Neural cell (in vitro differentiated cells): ENCODE results near the gene KRTAP5-1. TPM values are rescaled to one million over a fixed set of nuclear protein-coding genes. Genes with fewer than 3 reads are reported as not detected.

Experiments
- H2AFZ ChIP-seq: fragments of 200-600, 300-800 bp; sonication (generic), shearing (Covaris generic); 2 replicates; pipeline ENCODE4 v1.6.0; 2014; ENCODE audit warnings: low read depth, mild to moderate bottlenecking, antibody characterized with exemption, low read length, moderate library complexity
- H3F3A ChIP-seq: fragments of 200-600 bp; shearing (Covaris generic); 2 replicates; pipeline ENCODE4 v1.6.1; 2016; ENCODE audit warnings: mild to moderate bottlenecking, moderate library complexity, mixed read lengths, antibody characterized with exemption, low read length; ENCODE audit not compliant: insufficient read depth, poor library complexity, severe bottlenecking
- H3K27ac ChIP-seq: fragments of 200-600, 300-800 bp; sonication (generic), shearing (Covaris generic); 2 replicates; pipeline ENCODE4 v1.5.1; 2014; ENCODE audit warnings: mild to moderate bottlenecking, low read length, moderate library complexity
- H3K27me3 ChIP-seq: fragments of 300-800, 200-600 bp; sonication (generic), shearing (Covaris generic); 2 replicates; pipeline ENCODE4 v1.6.0; 2014; ENCODE audit warnings: mild to moderate bottlenecking, low read depth, low read length, moderate library complexity; ENCODE audit not compliant: insufficient read depth
- H3K36me3 ChIP-seq: fragments of 300-800, 200-600 bp; sonication (generic), shearing (Covaris generic); 2 replicates; pipeline ENCODE4 v1.5.1; 2014; ENCODE audit warnings: mild to moderate bottlenecking, antibody characterized with exemption, low read length, moderate library complexity; ENCODE audit not compliant: insufficient read depth
- H3K4me2 ChIP-seq: fragments of 300-800, 200-600 bp; sonication (generic), shearing (Covaris generic); 2 replicates; pipeline ENCODE4 v1.6.0; 2014; ENCODE audit warnings: mild to moderate bottlenecking, low read length
- H3K4me3 ChIP-seq: fragments of 300-800, 200-600 bp; sonication (generic), shearing (Covaris generic); 2 replicates; pipeline ENCODE4 v1.5.1; 2014; ENCODE audit warnings: mild to moderate bottlenecking, low read length, moderate library complexity
- H3K79me2 ChIP-seq: fragments of 200-600 bp; shearing (Covaris generic); replicated peaks from 2 replicates; pipeline ENCODE4 v1.6.0; 2014; ENCODE audit warnings: mild to moderate bottlenecking, low read length, moderate library complexity; ENCODE audit not compliant: insufficient read depth
- H3K9ac ChIP-seq: fragments of 300-800, 200-600 bp; sonication (generic), shearing (Covaris generic); 2 replicates; pipeline ENCODE4 v1.6.1; 2016; ENCODE audit warnings: mild to moderate bottlenecking, low read length, mixed read lengths
- H3K9me2 ChIP-seq: fragments of 200-600 bp; shearing (Covaris generic); 2 replicates; pipeline ENCODE4 v1.6.1; 2016; ENCODE audit warnings: mild to moderate bottlenecking, low read length, mixed read lengths; ENCODE audit not compliant: insufficient read depth
- H3K9me3 ChIP-seq: fragments of 200-600, 300-800 bp; sonication (generic), shearing (Covaris generic); 2 replicates; pipeline ENCODE4 v1.6.1; 2016; ENCODE audit warnings: mild to moderate bottlenecking, mixed run types, low read length, moderate library complexity, mixed read lengths
- H4K20me1 ChIP-seq: fragments of 200-600 bp; shearing (Covaris generic); 2 replicates; pipeline ENCODE4 v1.6.1; 2016; ENCODE audit warnings: mild to moderate bottlenecking, mixed run types; ENCODE audit not compliant: insufficient read depth
- CTCF ChIP-seq: fragments of 450-650 bp; IDR thresholded peaks from 2 replicates; pipeline ENCODE4 v1.5.1; 2014; ENCODE audit warnings: antibody characterized with exemption, mild to moderate bottlenecking, moderate library complexity; ENCODE audit not compliant: poor library complexity, severe bottlenecking
- EP300 ChIP-seq: fragments of 450-650 bp; conservative IDR thresholded peaks from 2 replicates; pipeline ENCODE4 v1.6.1; 2014; ENCODE audit warnings: antibody characterized with exemption, mild to moderate bottlenecking, moderate library complexity; ENCODE audit not compliant: poor library complexity, severe bottlenecking
- EZH2 ChIP-seq: fragments of 200-600, 300-800 bp; shearing (Covaris generic), sonication (generic); IDR thresholded peaks from 2 replicates; pipeline ENCODE4 v1.6.1; 2014; ENCODE audit warnings: antibody characterized with exemption, low read length, borderline replicate concordance, mild to moderate bottlenecking; ENCODE audit not compliant: insufficient read depth, poor library complexity, severe bottlenecking
- MXI1 ChIP-seq: fragments of 450-650 bp; conservative IDR thresholded peaks from 2 replicates; pipeline ENCODE4 v1.6.1; 2014; ENCODE audit warnings: antibody characterized with exemption, mild to moderate bottlenecking; ENCODE audit not compliant: poor library complexity, severe bottlenecking
- POLR2AphosphoS5 ChIP-seq: IDR thresholded peaks from 2 replicates; pipeline ENCODE4 v1.6.1; 2012
- RAD21 ChIP-seq: fragments of 450-650 bp; conservative IDR thresholded peaks from 2 replicates; pipeline ENCODE4 v1.6.1; 2014; ENCODE audit warnings: antibody characterized with exemption, mild to moderate bottlenecking, moderate library complexity
- REST ChIP-seq: IDR thresholded peaks from 2 replicates; pipeline ENCODE4 v1.6.1; 2012; ENCODE audit warnings: borderline replicate concordance
- SMC3 ChIP-seq: fragments of 450-650 bp; conservative IDR thresholded peaks from 2 replicates; pipeline ENCODE4 v1.6.1; 2014; ENCODE audit warnings: antibody characterized with exemption, mild to moderate bottlenecking, moderate library complexity; ENCODE audit not compliant: poor library complexity
- TAF1 ChIP-seq: IDR thresholded peaks from 2 replicates; pipeline ENCODE4 v1.6.1; 2012; ENCODE audit warnings: low read depth
- polyA plus RNA-seq: library from polyadenylated mRNA; depleted of rRNA; stranded (reverse); fragments of >200 nt; gene quantifications from 2 replicates; pipeline ENCODE4 v1.2.3, GENCODE V29; 2014

KRTAP5-1 gene
- polyA plus RNA-seq, 1 donor from 2014 or later, result not detected

- Histone ChIP-seq H3K9ac (peak overlapping the region; percentile 97), H3K4me2 (no peak overlapping the region), H3K27ac (no peak overlapping the region), H3K36me3 (no peaks in the 10 kb centered on the region), H3K9me3 (no peaks in the 10 kb centered on the region), H2AFZ (no peak overlapping the region), H4K20me1 (peaks cover 16% of the 10 kb centered on the region), H3K4me3 (peak overlapping the region; percentile 94), H3K9me2 (no peaks in the 10 kb centered on the region), H3F3A (peaks cover 4% of the 10 kb centered on the region), H3K79me2 (peaks cover 63% of the 10 kb centered on the region), H3K27me3 (peaks cover 9% of the 10 kb centered on the region)
- no peak for TF ChIP-seq CTCF
- TF ChIP-seq REST, result no peak
These were observed 13.3 kb downstream of the KRTAP5-1 start for GRCh38 chr11:1571760-1572196.

GRCh38 chr11:1570896-1571759 lies 14.0 kb downstream of the KRTAP5-1 start:
- Histone ChIP-seq H3K27ac (peak overlapping the region; percentile 85), H3K9me3 (no peaks in the 10 kb centered on the region), H3F3A (peaks cover 4% of the 10 kb centered on the region), H3K4me2 (peak overlapping the region; percentile 81), H3K4me3 (peak overlapping the region; percentile 94), H3K9ac (peak overlapping the region; percentile 97), H3K79me2 (peaks cover 69% of the 10 kb centered on the region), H3K27me3 (peaks cover 9% of the 10 kb centered on the region), H4K20me1 (peaks cover 19% of the 10 kb centered on the region), H2AFZ (no peak overlapping the region), H3K9me2 (no peaks in the 10 kb centered on the region), H3K36me3 (no peaks in the 10 kb centered on the region)
- no peak for TF ChIP-seq REST
- TF ChIP-seq TAF1, result peak; percentile 64
- TF ChIP-seq EZH2, result no peak
- TF ChIP-seq SMC3, result peak; percentile 23
- TF ChIP-seq RAD21, result no peak
- peak; percentile 14 for TF ChIP-seq EP300
- no peak for TF ChIP-seq CTCF
- TF ChIP-seq POLR2AphosphoS5, result no peak
- peak; percentile 37 for TF ChIP-seq MXI1
